ENCODE measurements around the gene BRICD5. TPM values are rescaled to one million over a fixed set of nuclear protein-coding genes. Genes with fewer than 3 reads are reported as not detected.

BRICD5 gene
- total RNA-seq, 2 donors from 2014 or later = 7.7 to 15.2 TPM

DNA sequence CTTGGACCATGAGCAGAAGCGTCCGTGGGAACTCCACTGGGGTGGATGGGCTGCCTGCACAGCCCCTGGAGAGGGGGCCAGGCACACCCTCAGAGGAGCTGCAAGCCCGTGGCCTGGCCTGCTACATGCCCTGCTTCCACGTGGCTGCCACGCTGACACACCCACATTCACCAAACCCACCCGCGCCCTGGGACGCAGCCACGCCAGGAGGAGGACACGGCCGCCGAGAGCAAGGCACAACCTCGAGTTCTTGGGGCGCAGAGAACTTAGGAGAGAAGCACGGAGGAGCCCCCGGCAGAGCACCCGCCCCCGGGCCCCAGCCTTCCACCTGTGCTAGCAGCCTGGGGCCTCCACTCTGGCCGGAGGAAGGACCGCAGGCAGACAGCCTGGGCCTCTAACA, 33.1 kb downstream of the BRICD5 start:
- H3K4me3 ChIP-seq = no peak overlapping the region
- no peaks in the 10 kb centered on the region for H3K4me1 ChIP-seq
- no peak for DNase-seq
- TF ChIP-seq, protein P1, sequence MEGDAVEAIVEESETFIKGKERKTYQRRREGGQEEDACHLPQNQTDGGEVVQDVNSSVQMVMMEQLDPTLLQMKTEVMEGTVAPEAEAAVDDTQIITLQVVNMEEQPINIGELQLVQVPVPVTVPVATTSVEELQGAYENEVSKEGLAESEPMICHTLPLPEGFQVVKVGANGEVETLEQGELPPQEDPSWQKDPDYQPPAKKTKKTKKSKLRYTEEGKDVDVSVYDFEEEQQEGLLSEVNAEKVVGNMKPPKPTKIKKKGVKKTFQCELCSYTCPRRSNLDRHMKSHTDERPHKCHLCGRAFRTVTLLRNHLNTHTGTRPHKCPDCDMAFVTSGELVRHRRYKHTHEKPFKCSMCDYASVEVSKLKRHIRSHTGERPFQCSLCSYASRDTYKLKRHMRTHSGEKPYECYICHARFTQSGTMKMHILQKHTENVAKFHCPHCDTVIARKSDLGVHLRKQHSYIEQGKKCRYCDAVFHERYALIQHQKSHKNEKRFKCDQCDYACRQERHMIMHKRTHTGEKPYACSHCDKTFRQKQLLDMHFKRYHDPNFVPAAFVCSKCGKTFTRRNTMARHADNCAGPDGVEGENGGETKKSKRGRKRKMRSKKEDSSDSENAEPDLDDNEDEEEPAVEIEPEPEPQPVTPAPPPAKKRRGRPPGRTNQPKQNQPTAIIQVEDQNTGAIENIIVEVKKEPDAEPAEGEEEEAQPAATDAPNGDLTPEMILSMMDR (IDR thresholded peaks at IDR 0.05) = no peak
- H3K36me3 ChIP-seq = peaks cover 10% of the 10 kb centered on the region
- no peaks in the 10 kb centered on the region for H3K27me3 ChIP-seq
- H3K9me3 ChIP-seq = no peaks in the 10 kb centered on the region
- H3K9ac ChIP-seq (ENCODE audit: low read depth in 2 of 2, low read length in 2 of 2) = no peak overlapping the region
- no peak overlapping the region for H3K27ac ChIP-seq
- intact Hi-C loops (cut with DNase I) = no loop called here

DNA sequence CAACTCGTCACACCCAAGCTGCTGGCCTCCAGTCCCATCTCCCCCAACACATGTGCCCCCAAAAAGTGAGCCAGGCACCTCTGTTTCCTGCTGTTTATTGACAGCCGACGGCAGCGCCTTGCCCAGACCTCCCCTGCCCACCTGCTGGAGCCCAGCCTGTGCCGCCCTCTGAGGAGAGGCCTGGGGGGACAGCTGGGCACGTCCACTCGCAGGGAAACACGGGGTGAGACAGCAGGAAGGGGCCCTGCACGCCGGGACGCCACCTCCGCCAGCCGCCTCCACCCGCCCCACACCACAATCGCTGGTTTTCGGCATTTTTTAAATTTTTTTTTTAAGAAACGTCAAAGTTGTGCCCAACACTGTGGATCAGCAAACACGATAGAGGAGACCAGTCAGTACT, 33.6 kb downstream of the BRICD5 start:
- intact Hi-C loops (cut with DNase I) = no loop called here
- no peaks in the 10 kb centered on the region for H3K4me1 ChIP-seq
- no peak for DNase-seq
- no peak overlapping the region for H3K27ac ChIP-seq
- no peaks in the 10 kb centered on the region for H3K27me3 ChIP-seq
- H3K9ac ChIP-seq (ENCODE audit: low read depth in 2 of 2, low read length in 2 of 2) = no peak overlapping the region
- H3K9me3 ChIP-seq = no peaks in the 10 kb centered on the region
- peaks cover 10% of the 10 kb centered on the region for H3K36me3 ChIP-seq
- TF ChIP-seq, protein P1 (IDR thresholded peaks at IDR 0.05) = no peak
- H3K4me3 ChIP-seq = no peak overlapping the region

DNA sequence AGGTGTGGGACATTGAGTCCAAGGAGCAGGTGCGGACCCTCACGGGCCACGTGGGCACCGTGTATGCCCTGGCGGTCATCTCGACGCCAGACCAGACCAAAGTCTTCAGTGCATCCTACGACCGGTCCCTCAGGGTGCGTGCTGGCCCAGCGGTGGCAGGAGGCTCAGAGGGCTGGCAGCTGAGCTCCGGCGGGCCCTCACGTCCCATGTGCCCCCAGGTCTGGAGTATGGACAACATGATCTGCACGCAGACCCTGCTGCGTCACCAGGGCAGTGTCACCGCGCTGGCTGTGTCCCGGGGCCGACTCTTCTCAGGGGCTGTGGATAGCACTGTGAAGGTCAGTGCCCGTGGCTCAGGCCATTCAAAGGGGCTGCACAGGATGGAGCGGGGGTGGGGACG, 34.6 kb downstream of the BRICD5 start:
- TF ChIP-seq, protein P1 (IDR thresholded peaks at IDR 0.05) = no peak
- Histone ChIP-seq H3K9ac (ENCODE audit: low read depth in 2 of 2, low read length in 2 of 2) (no peak overlapping the region), H3K4me3 (no peak overlapping the region), H3K36me3 (peaks cover 10% of the 10 kb centered on the region), H3K9me3 (no peaks in the 10 kb centered on the region), H3K4me1 (no peaks in the 10 kb centered on the region), H3K27ac (no peak overlapping the region), H3K27me3 (no peaks in the 10 kb centered on the region)
- intact Hi-C loops (cut with DNase I) = no loop called here
- DNase-seq = no peak

DNA sequence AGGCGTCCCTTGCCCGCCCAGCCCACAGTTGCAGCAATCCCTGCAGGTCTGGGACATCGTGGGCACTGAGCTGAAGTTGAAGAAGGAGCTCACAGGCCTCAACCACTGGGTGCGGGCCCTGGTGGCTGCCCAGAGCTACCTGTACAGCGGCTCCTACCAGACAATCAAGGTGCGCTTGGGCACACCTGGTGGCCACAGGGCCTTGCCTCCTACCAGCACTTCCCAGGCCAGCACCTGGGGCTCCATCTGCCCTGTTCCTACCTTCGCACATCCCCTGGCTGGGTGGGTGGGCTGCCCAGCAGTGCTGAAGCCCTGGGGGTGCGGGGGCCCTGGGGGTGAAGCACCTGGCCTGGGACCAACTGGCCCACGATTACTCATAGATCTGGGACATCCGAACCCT, 35.2 kb downstream of the BRICD5 start:
- no peak overlapping the region for H3K4me3 ChIP-seq
- intact Hi-C loops (cut with DNase I) = no loop called here
- H3K9me3 ChIP-seq = no peaks in the 10 kb centered on the region
- no peaks in the 10 kb centered on the region for H3K4me1 ChIP-seq
- H3K27me3 ChIP-seq = no peaks in the 10 kb centered on the region
- H3K9ac ChIP-seq (ENCODE audit: low read depth in 2 of 2, low read length in 2 of 2) = no peak overlapping the region
- DNase-seq = no peak
- TF ChIP-seq, protein P1 (IDR thresholded peaks at IDR 0.05) = no peak
- peaks cover 10% of the 10 kb centered on the region for H3K36me3 ChIP-seq
- H3K27ac ChIP-seq = no peak overlapping the region

DNA sequence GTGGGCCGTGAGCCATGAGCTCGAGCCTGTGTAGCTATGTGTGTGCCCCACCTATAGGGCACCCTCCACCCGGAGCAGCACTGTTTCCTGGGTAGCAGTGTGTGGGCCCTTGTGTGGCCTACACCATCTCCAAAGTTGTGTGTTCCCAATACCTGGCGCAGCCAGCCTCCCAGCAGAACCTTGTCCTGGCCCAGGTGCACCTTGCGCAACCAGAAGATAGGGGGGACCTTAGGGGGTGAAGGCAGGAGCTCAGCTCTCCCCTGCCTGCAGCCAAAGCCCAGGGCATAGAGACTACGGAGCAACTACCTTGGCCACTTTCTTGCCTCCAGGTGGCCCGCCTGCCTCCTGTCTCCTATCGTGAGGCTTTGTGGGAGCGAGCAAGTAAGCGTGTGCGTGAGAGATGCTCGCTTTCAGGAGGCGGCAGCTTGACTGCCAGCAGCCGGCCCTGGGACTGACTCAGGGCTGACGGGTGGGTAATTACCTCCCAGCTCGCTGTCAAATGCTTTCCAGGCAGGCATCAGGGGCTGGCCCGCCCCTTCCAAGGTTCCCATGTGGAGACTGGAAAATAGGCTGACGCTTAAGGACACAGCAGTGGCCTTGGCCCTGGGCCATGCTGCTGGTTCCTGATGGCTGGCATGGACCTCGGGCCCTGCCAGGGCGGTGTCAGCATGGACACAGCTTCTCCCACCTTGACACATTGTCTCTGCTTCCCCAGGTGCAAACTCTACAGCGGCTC, 36.1 kb downstream of the BRICD5 start:
- DNase-seq = no peak
- Histone ChIP-seq H3K27ac (no peak overlapping the region), H3K4me1 (no peaks in the 10 kb centered on the region), H3K36me3 (peaks cover 10% of the 10 kb centered on the region), H3K9ac (ENCODE audit: low read depth in 2 of 2, low read length in 2 of 2) (no peak overlapping the region), H3K9me3 (no peaks in the 10 kb centered on the region), H3K4me3 (no peak overlapping the region), H3K27me3 (no peaks in the 10 kb centered on the region)
- intact Hi-C loops (cut with DNase I) = no loop called here
- TF ChIP-seq, protein P1 (IDR thresholded peaks at IDR 0.05) = no peak

All from colonic mucosa (tissue), 4 donors.